ENCODE data around the gene PLAGL1.

PLAGL1 gene

DNA sequence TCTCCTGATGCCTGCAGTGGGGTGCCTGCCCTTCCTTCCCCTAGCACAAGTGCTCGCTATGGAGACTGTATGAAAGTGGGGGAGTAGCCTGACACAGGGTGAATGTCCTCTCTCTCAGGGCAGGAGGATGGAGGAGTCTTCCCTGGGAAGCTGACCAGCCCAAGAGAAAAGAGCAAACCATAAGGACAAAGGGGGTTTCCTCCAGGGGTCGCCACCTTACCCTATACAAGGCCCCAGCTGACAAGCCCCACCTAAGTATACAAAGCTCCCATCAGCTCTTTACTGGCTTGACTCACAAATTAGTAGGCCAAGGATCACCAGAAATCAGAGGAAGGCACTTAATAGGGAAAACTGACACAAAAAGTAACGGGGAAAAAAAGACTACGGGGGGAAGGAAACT lies 54.1 kb downstream of the PLAGL1 start:
- TF ChIP-seq CTCF (IDR thresholded peaks at IDR 0.05; ENCODE audit: insufficient read depth, low read length, poor library complexity, severe bottlenecking): no peak
- Histone ChIP-seq H3K27me3 (replicated peaks; ENCODE audit: control insufficient read depth, insufficient read depth, low read length) (no peaks in the 10 kb centered on the region), H3K36me3 (ENCODE audit: control insufficient read depth, insufficient read depth, low read length) (no peaks in the 10 kb centered on the region), H3K4me3 (replicated peaks; ENCODE audit: low read depth, low read length) (no peak overlapping the region)
- no peak for DNase-seq (ENCODE audit: extremely low read depth, insufficient read length)

DNA sequence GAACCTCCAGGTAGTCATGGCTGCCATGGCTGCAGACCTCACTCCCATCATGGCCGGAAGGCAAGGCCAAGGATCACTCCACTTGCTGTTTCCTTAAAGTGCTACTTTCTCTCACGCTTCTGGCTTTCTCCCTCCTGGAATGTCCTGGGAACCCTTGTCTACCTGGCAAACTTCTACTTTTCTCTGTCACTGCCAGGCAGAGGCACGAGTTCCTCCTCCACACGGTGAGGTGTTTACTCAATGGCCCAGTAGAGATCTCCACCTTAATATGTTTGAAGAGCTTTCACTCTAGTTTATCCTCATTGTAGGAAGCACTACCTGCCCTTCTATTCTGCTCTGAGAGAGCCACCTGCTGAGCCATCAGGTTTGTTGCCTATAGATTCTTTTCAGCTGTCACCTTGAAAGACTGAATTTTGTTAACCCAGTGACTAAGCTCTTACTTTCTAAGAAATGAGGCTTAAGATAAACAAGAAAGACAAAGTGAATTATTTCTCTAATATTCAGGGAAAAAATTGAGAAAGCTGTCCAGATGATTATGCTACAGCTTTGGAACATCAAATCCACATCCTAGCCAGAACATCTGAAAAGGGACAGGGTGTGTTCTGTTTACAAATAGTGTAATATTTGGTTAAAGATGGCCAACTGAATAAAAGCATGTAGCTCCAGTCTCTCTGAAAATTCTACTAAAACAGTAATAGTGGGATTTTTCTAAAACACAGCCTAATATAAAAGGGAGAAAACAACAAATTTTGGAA lies 54.9 kb downstream of the PLAGL1 start:
- Histone ChIP-seq H3K4me3 (replicated peaks; ENCODE audit: low read depth, low read length) (no peak overlapping the region), H3K27me3 (replicated peaks; ENCODE audit: control insufficient read depth, insufficient read depth, low read length) (no peaks in the 10 kb centered on the region), H3K36me3 (ENCODE audit: control insufficient read depth, insufficient read depth, low read length) (no peaks in the 10 kb centered on the region; the same call in 1 of the 2 replicates)
- no peak for DNase-seq (ENCODE audit: extremely low read depth, insufficient read length)
- no peak for TF ChIP-seq CTCF (IDR thresholded peaks at IDR 0.05; ENCODE audit: insufficient read depth, low read length, poor library complexity, severe bottlenecking)

- Histone ChIP-seq H3K36me3 (ENCODE audit: control insufficient read depth, insufficient read depth, low read length) (no peaks in the 10 kb centered on the region; the same call in 1 of the 2 replicates), H3K4me3 (replicated peaks; ENCODE audit: low read depth, low read length) (no peak overlapping the region), H3K27me3 (replicated peaks; ENCODE audit: control insufficient read depth, insufficient read depth, low read length) (no peaks in the 10 kb centered on the region)
- DNase-seq (ENCODE audit: extremely low read depth, insufficient read length): no peak
- TF ChIP-seq CTCF (IDR thresholded peaks at IDR 0.05; ENCODE audit: insufficient read depth, low read length, poor library complexity, severe bottlenecking): no peak
Observed at GRCh38 chr6:143952060-143952778, 55.8 kb downstream of the PLAGL1 start.

GRCh38 chr6:143950875-143951274 lies 57.2 kb downstream of the PLAGL1 start:
- TF ChIP-seq CTCF (IDR thresholded peaks at IDR 0.05; ENCODE audit: insufficient read depth, low read length, poor library complexity, severe bottlenecking): no peak
- no peaks in the 10 kb centered on the region for H3K27me3 ChIP-seq (replicated peaks; ENCODE audit: control insufficient read depth, insufficient read depth, low read length)
- no peak overlapping the region for H3K4me3 ChIP-seq (replicated peaks; ENCODE audit: low read depth, low read length)
- DNase-seq (ENCODE audit: extremely low read depth, insufficient read length): no peak
- no peaks in the 10 kb centered on the region; the same call in 1 of the 2 replicates for H3K36me3 ChIP-seq (ENCODE audit: control insufficient read depth, insufficient read depth, low read length)

DNA sequence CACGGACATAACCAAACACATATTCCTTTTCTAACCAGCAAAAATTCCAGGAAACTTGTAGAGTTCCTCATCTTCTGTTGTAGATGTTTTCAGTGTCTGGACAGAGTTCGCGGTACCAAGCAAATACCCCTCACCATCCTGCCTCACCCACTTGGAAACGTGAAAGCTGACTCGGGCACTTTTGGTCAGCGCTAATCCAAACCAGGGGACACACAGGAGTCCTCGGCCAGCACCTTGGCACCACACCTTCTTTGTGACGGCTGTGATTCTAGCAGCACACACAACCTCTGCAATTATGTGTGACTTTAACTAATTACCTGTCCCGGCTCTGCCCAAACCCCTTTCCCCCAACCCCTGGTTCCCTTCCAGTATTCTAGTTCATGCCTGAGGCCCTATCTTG lies 58.1 kb downstream of the PLAGL1 start:
- DNase-seq (ENCODE audit: extremely low read depth, insufficient read length): no peak
- H3K27me3 ChIP-seq (replicated peaks; ENCODE audit: control insufficient read depth, insufficient read depth, low read length): no peaks in the 10 kb centered on the region
- no peak overlapping the region for H3K4me3 ChIP-seq (replicated peaks; ENCODE audit: low read depth, low read length)
- H3K36me3 ChIP-seq (ENCODE audit: control insufficient read depth, insufficient read depth, low read length): no peaks in the 10 kb centered on the region; the same call in 1 of the 2 replicates
- TF ChIP-seq CTCF (IDR thresholded peaks at IDR 0.05; ENCODE audit: insufficient read depth, low read length, poor library complexity, severe bottlenecking): no peak
